Right cardiac atrium (tissue), 5 donors: Measurements from ENCODE around the gene SEZ6L2. TPM values are rescaled to one million over a fixed set of nuclear protein-coding genes. Genes with fewer than 3 reads are reported as not detected.
A peak's percentile ranks its signal among the peaks of the same experiment; 100 is the strongest.
"Not testable (repeated sequence)": the region's sequence is repeated elsewhere in the genome, so short reads cannot be mapped to it uniquely, and the experiment has no call there.

ENCODE experiments used
- ATAC-seq, 2 donors: fragments of 200-7000 bp; cut with Tn5 transposase; one replicate each; pipeline versions ENCODE4 v1.8.0 to v1.9.1; 2020; ENCODE audit warnings: moderate library complexity in 2 of 2, mild to moderate bottlenecking in 1 of 2
- DNase-seq, 3 donors: peaks; one replicate each; pipeline ENCODE4 v3.0.0-alpha.2; 2020
- H3K27ac ChIP-seq: one replicate; pipeline ENCODE4 v1.5.1; 2013; ENCODE audit warnings: mild to moderate bottlenecking, low read length, control low read depth, moderate library complexity
- H3K27me3 ChIP-seq: one replicate; pipeline ENCODE4 v1.6.1; 2013; ENCODE audit not compliant: control insufficient read depth, insufficient read depth
- H3K4me1 ChIP-seq: one replicate; pipeline ENCODE4 v1.6.1; 2013; ENCODE audit warnings: low read length; ENCODE audit not compliant: control insufficient read depth, insufficient read depth
- H3K4me3 ChIP-seq: one replicate; pipeline ENCODE4 v1.5.1; 2013; ENCODE audit warnings: low read length, control low read depth
- H3K9me3 ChIP-seq: one replicate; pipeline ENCODE4 v1.6.1; 2013; ENCODE audit warnings: low read length; ENCODE audit not compliant: control insufficient read depth
- WGBS: extraction: QIAGEN DNeasy Blood & Tissue Kit; methylation state at CpG from one replicate; pipeline ENCODE4 v1.1.7; 2013; 5-methylcytosine and 5-hydroxymethylcytosine counted together
- intact Hi-C, 4 donors: fragments of 100-400 bp; cut with DNase I; formaldehyde crosslinking; loops; one replicate each; pipeline versions ENCODE4 v1.11.0 to v1.14.0; 2022 to 2023
- polyA plus RNA-seq: library from polyadenylated mRNA; stranded (reverse); fragments of 200-250 nt; gene quantifications from one replicate; pipeline ENCODE4 v1.2.3, GENCODE V29; 2013
- total RNA-seq, 4 donors: library from RNA; stranded (reverse); fragmentation: NEBNext Ultra II Directional; extraction: Animal tissue kit (Norgen Biotek cat#: 25700); gene quantifications; one replicate each; pipeline ENCODE4 v1.2.1, GENCODE V29; 2021
- donor health status: healthy with polysubstance abuse.
- donor health status: DM: no; HTN: yes; CAD: no.
- donor health status: DM: no; HTN: no; CAD: no.
- donor health status: DM: no; HTN: yes; CAD: no; lungs with severe emphysema.
- donor health status: DM: yes; HTN: yes; CAD: no.

The SEZ6L2 gene
- total and polyA plus RNA-seq, 5 donors, result 0.36 to 3.6 (median 1.7) TPM

DNA sequence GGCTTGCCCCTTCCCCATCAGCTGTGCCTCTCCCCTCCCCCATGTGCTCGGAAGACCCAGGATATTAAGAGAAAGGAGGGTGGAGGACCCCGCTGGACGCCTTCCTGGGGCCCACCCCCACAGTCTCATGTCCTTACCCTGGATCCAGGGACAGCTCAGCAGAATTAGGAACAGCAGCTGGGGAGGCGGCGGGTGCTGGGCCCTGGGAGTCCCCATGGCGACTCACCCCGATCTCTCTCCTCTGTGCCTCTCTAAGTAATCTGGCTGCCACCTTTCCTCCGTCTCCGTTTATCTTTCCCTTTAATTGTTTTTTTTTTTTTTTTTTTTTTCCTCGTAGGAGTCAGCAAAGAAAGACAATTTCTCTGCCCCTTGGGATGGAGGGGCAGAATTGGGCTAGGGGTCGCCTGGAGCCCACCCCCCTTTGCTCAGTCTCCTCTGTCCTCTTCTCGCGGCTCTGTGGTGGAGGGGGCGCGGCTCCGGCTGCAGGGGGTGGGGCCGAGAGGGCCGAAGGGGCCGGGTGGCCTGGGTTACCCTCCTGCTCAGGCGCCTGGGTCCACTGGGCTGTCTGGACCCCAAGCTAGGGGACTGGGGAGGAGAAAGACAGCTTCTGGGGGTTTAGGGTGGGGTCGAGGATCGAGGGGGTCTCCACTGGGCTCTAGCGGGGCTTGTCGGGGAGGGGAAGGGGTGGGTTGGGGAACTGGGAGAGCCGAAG lies 390 bp downstream of the SEZ6L2 start:
- Histone ChIP-seq H3K4me1 (no peaks in the 10 kb centered on the region), H3K9me3 (no peaks in the 10 kb centered on the region), H3K27ac (no peak overlapping the region), H3K27me3 (no peaks in the 10 kb centered on the region), H3K4me3 (peak overlapping the region; percentile 21)
- DNase-seq, result no peak
- WGBS, result 2% methylated on average over 25 of the region's 25 CpGs
- ATAC-seq, result peak in 1 of 2 donors; percentile 14
- intact Hi-C loops, result no loop called here

DNA sequence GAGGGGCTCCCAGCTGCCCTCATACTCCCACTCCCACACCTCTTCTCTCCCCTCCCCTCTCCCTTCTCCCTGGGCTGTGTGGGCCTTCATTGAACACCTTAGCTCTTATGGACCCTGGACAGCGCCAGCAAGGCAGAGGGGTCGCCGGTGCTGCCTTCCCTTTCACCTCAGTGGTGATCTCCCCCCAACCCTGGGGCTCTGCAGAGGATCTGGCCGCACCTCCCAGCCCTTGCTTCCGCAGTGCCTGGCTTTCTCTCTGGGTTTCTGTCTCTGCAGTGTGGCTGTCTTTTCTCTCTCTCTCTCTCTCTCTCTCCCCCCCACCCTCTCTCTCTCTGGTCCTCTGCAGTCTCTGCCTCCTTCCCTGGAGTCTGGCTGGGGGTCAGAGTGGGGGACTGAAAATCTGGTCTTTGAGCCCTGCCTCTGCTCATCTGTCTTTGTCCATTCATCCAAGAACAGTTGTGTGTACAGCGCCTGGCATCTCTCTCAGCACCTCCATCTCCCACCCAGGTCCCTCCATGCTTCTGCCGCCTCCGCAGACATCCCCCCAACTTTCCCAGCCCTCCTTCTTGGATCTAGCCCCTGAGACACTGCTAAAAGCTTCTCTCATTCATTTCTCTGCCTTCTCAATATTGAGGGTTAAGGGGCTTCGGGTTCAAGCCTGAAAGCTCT lies 1.1 kb downstream of the SEZ6L2 start:
- intact Hi-C loops, result no loop called here
- no peak overlapping the region for H3K27ac ChIP-seq
- no peak overlapping the region for H3K4me3 ChIP-seq
- H3K27me3 ChIP-seq, result no peaks in the 10 kb centered on the region
- 8% methylated on average over 9 of the region's 9 CpGs for WGBS
- DNase-seq (no peak), ATAC-seq (no peak)
- no peaks in the 10 kb centered on the region for H3K4me1 ChIP-seq
- H3K9me3 ChIP-seq, result no peaks in the 10 kb centered on the region

DNA sequence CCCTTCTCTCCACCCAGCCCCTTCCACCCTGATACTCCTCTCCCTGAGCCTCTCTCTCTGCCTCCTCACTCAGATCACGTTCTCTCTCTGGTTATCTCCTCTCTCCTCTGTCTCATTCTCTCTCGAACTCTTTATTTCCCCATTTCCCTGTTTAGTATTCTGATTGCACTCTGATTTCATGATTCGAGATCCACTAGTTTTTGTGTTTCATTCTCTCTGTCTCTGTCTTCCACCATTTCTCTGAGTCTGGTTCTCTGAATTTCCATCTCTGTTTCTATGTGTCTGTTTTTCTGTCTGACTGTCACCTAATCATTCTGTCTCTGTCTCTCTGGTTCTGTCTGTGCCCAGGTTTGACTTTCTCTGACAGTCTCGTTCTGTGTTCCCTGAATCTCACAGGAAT lies 2.0 kb downstream of the SEZ6L2 start:
- no peak overlapping the region for H3K4me3 ChIP-seq
- no peak overlapping the region for H3K27ac ChIP-seq
- no peak for DNase-seq
- intact Hi-C loops, result no loop called here
- WGBS, result 59% methylated on average over 4 of the region's 4 CpGs
- no peaks in the 10 kb centered on the region for H3K9me3 ChIP-seq
- no peak for ATAC-seq
- no peaks in the 10 kb centered on the region for H3K27me3 ChIP-seq
- H3K4me1 ChIP-seq, result no peaks in the 10 kb centered on the region

DNA sequence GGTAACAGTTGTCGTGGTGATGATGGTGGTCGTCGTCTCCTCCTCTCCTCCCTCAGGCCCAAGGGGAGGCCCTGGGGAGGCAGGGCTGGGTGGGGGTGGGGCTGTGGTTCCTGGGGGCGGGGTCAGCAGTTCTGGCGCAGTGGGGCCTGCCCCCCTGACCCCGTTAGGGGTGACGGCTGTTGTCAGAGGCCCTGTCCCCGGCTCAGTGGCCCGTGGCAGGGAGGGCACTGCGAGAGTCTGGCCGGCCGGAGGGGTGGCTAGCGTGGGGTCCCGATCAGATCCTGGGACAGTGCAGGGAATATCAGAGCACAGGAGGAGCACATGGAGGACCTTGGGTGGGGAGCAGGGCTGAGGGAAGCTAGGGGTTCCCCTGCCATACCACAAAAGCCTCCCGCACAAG lies 2.5 kb downstream of the SEZ6L2 start:
- DNase-seq, result no peak
- Histone ChIP-seq H3K9me3 (no peaks in the 10 kb centered on the region), H3K27me3 (no peaks in the 10 kb centered on the region), H3K4me3 (no peak overlapping the region), H3K4me1 (no peaks in the 10 kb centered on the region), H3K27ac (no peak overlapping the region)
- ATAC-seq, result no peak
- intact Hi-C loops, result no loop called here
- 46% methylated on average over 15 of the region's 15 CpGs for WGBS

DNA sequence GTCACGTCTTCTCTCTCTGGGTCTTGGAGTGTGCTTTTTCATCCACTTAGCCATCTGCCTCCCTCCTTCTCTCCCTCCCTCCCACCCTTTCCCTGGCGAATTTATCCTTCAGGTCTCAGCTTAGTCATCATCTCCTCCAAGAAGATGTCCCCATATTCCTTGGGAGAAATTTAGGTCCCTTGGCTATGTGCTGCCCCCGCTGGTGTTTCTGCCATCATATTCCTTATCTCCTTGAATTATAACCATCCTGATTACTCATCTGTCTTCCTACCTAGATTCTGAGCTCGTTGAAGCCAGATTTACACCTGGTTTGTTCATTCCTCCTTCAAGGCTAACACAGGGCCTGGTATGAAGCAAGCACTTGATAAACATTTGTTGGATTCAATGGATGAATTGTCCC lies 5.0 kb downstream of the SEZ6L2 start:
- H3K4me3 ChIP-seq, result no peak overlapping the region
- H3K4me1 ChIP-seq, result no peaks in the 10 kb centered on the region
- H3K27ac ChIP-seq, result no peak overlapping the region
- no peaks in the 10 kb centered on the region for H3K27me3 ChIP-seq
- intact Hi-C loops, result no loop called here
- H3K9me3 ChIP-seq, result no peaks in the 10 kb centered on the region
- ATAC-seq (no peak), DNase-seq (no peak)
- 75% methylated on average over 4 of the region's 4 CpGs for WGBS

DNA sequence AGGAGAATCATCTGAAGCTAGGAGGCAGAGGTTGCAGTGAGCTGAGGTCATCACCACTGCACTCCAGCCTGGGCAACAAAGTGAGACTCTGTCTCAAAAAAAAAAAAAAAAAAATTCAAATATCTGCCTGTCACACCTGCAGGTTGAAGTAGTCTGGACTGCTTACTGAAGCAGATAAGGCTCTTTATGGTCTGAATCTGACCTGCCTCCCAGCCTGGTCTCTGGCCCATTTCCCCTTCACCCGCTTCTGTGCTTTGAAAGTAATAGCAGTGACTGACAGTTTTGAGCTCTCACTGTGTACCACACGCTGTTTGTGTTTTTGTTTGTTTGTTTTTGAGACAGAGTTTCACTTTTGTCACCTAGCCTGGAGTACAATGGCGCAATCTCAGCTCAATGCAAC lies 5.8 kb downstream of the SEZ6L2 start:
- Histone ChIP-seq H3K27ac (no peak overlapping the region), H3K4me3 (no peak overlapping the region), H3K4me1 (no peaks in the 10 kb centered on the region), H3K27me3 (no peaks in the 10 kb centered on the region), H3K9me3 (no peaks in the 10 kb centered on the region)
- 93% methylated on average over 3 of the region's 3 CpGs for WGBS
- intact Hi-C loops, result no loop called here
- ATAC-seq (no peak), DNase-seq (no peak)

DNA sequence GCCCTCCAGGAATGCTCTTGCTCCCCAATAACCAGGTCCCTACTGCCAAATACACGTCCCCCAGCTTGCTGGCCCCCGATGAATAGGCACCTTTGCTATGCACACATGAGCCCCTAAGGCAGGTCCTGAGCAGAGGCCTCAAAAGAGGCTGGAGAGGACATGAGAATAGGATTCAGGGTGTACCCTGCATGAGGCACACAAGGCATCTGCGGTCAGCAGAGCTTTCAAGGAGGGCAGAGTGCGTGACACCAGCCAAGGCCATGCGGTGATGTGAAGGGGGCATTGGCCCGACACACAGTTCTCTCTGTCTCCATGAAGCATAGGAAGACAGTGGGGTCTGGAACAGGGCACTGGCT lies 6.9 kb downstream of the SEZ6L2 start:
- Histone ChIP-seq H3K27me3 (no peaks in the 10 kb centered on the region), H3K9me3 (no peaks in the 10 kb centered on the region), H3K4me1 (no peaks in the 10 kb centered on the region), H3K4me3 (no peak overlapping the region), H3K27ac (no peak overlapping the region)
- DNase-seq (no peak), ATAC-seq (peak in 1 of 2 donors; percentile 36)
- WGBS, result 89% methylated on average over 6 of the region's 6 CpGs
- intact Hi-C loops, result no loop called here

DNA sequence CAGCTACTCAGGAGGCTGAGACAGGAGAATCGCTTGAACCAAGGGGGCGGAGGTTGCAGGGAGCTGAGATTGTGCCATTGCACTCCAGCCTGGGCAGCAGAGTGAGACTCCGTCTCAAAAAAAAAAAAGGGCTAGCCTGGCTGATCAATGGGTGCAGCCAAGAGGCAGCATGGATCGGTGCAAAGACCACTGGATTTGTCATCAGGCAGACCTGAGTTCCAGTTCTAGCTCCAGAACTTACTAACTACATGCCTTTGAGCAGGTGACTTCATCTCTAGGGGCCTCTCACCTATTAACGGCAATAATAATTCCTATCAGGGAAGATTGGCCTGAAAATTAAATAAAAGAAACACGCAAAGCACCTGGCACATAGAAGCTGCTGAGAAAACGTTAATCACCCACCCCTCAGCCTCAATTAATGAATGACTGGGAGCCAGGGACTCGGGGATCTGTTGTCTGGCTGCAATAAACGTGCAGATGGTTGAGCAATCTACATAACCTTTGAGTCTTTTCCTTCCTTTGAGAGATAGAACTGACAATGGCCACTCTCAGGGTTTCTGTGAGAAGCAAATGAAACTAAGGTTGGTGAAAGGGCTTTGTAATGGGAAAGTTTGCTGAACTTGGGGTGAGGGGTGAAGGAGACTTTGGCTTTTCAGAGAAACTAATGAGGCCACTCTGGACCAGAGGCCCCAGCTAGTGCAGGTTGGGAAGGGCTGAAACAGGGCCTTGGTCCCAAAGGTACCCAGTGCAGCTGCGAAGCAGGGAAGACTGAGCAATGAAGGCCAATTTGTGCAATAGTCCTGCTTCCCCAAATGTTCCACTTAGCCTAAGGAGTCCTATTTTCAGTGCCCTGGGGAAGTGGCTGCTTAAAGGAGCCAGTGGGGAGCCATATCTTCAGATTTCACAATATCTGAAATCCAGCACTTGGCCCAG lies 7.6 kb downstream of the SEZ6L2 start:
- Histone ChIP-seq H3K4me3 (no peak overlapping the region), H3K4me1 (no peaks in the 10 kb centered on the region), H3K9me3 (no peaks in the 10 kb centered on the region), H3K27me3 (no peaks in the 10 kb centered on the region), H3K27ac (no peak overlapping the region)
- no peak for DNase-seq
- WGBS, result 70% methylated on average over 10 of the region's 10 CpGs
- intact Hi-C loops, result no loop called here
- ATAC-seq, result peak; percentile 11 to 47

DNA sequence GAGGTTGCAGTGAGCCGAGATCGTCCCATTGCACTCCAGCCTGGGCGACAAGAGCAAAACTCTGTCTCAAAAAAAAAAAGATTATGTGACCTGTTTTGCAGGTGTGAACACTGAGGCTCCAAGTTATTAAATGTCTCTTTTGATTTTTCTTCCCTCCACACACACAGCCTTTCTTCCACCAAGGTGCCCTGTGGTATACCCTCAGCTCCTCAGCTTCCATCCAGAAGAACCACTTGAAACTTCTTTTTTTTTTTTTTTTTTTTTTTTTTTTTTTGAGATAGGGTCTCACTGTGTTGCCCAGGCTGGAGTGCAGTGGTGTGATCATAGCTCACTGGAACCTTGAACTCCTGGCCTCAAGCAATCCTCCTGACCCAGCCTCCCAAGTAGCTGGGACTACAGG lies 10.0 kb downstream of the SEZ6L2 start:
- H3K27ac ChIP-seq, H3K4me3 ChIP-seq, H3K9me3 ChIP-seq, H3K27me3 ChIP-seq, ATAC-seq, DNase-seq, intact Hi-C loops, H3K4me1 ChIP-seq: not testable (repeated sequence)
- 93% methylated on average over 3 of the region's 3 CpGs for WGBS

DNA sequence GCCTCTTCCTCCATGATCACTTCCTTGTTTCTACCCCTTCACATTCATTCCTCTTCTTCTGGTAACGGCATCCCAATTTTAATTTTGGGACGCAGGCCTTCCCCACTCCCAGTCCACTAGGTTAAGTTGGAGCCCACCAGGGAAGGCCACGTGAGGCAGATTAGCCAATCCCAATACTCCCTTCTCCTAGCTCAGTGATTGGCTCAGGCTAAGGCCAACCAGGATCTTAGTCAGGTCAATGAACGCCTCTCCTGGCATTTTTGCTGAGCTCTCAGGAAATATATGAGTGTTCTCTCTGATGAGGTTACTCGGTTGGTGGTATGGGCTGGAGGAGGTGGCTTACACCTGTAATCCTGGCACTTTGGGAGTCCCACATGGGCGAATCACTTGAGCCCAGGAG lies 15.4 kb downstream of the SEZ6L2 start:
- 85% methylated on average over 6 of the region's 6 CpGs for WGBS
- H3K4me1 ChIP-seq, result no peaks in the 10 kb centered on the region
- H3K9me3 ChIP-seq, result no peaks in the 10 kb centered on the region
- DNase-seq, result no peak
- no peaks in the 10 kb centered on the region for H3K27me3 ChIP-seq
- no peak for ATAC-seq
- intact Hi-C loops, result no loop called here
- H3K27ac ChIP-seq, result no peak overlapping the region
- H3K4me3 ChIP-seq, result no peak overlapping the region

DNA sequence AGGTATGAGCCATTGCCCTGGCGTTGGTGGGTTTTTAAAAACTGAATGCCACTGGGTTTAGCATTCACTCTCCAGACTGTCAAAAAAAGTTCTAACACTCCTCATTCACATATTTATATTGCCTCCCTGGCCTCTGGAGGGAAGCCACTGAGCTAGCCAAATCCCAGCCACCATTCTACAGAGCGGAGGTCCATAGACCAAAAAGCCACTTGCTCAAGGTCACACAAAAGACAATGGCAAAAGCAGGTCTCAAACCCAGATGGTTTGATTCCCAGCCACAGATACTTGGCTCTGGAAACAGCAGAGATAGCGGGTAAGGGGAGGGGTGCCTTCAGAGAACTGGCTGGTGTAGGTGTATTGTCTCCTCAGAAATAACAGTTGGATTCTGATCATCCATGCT lies 18.3 kb downstream of the SEZ6L2 start:
- ATAC-seq (no peak), DNase-seq (no peak)
- H3K27me3 ChIP-seq, result no peaks in the 10 kb centered on the region
- intact Hi-C loops, result no loop called here
- WGBS, result 86% methylated on average over 3 of the region's 3 CpGs
- no peak overlapping the region for H3K4me3 ChIP-seq
- H3K9me3 ChIP-seq, result no peaks in the 10 kb centered on the region
- no peaks in the 10 kb centered on the region for H3K4me1 ChIP-seq
- H3K27ac ChIP-seq, result no peak overlapping the region
